DND-41 (cell line): ENCODE measurements around the gene RBM34.

Source experiments
- ATAC-seq: fragments of 200-7000 bp; cut with Tn5 transposase; 3 replicates; pipeline ENCODE4 v1.9.1; 2021; ENCODE audit warnings: low read depth; ENCODE audit not compliant: insufficient read depth
- DNase-seq: peaks from one replicate; pipeline ENCODE4 v3.0.0-alpha.2; 2020
- H2AFZ ChIP-seq: 2 replicates; pipeline ENCODE4 v1.6.0; 2012; ENCODE audit warnings: low read depth, low read length
- H3K27ac ChIP-seq: 2 replicates; pipeline ENCODE4 v1.5.1; 2012; ENCODE audit warnings: low read length, inconsistent platforms
- H3K27me3 ChIP-seq: fragments of 200-600 bp; sonication (generic); 2 replicates; pipeline ENCODE4 v1.6.0; 2012; ENCODE audit warnings: low read length, mild to moderate bottlenecking, inconsistent platforms; ENCODE audit not compliant: insufficient read depth, poor library complexity
- H3K36me3 ChIP-seq: 2 replicates; pipeline ENCODE4 v1.5.1; 2012; ENCODE audit warnings: low read length, inconsistent platforms; ENCODE audit not compliant: insufficient read depth
- H3K4me1 ChIP-seq: 2 replicates; pipeline ENCODE4 v1.5.1; 2012; ENCODE audit warnings: mild to moderate bottlenecking, low read length; ENCODE audit not compliant: insufficient read depth
- H3K4me2 ChIP-seq: 2 replicates; pipeline ENCODE4 v1.6.0; 2012; ENCODE audit warnings: mild to moderate bottlenecking, moderate library complexity, low read length, inconsistent platforms; ENCODE audit not compliant: insufficient read depth
- H3K4me3 ChIP-seq, 2 experiments: fragments of 200-600 bp in 1 of 2; shearing (Covaris generic) in 1 of 2; 2 replicates each; pipeline ENCODE4 v1.5.1; 2012 to 2016; ENCODE audit warnings: inconsistent platforms in 2 of 2, low read length in 2 of 2, mild to moderate bottlenecking in 2 of 2, low read depth in 1 of 2, moderate library complexity in 1 of 2
- H3K79me2 ChIP-seq: 2 replicates; pipeline ENCODE4 v1.6.0; 2012; ENCODE audit warnings: low read length, inconsistent platforms; ENCODE audit not compliant: insufficient read depth
- H3K9ac ChIP-seq: 2 replicates; pipeline ENCODE4 v1.6.0; 2012; ENCODE audit warnings: low read depth, mild to moderate bottlenecking, inconsistent platforms, low read length, moderate library complexity
- H3K9me3 ChIP-seq: 2 replicates; pipeline ENCODE4 v1.5.1; 2012; ENCODE audit warnings: low read length, moderate library complexity, mild to moderate bottlenecking, inconsistent platforms; ENCODE audit not compliant: insufficient read depth, severe bottlenecking
- H4K20me1 ChIP-seq: 2 replicates; pipeline ENCODE4 v1.6.0; 2012; ENCODE audit warnings: low read length; ENCODE audit not compliant: insufficient read depth
- CTCF ChIP-seq: IDR thresholded peaks from 2 replicates; pipeline ENCODE4 v1.5.1; 2012; ENCODE audit warnings: borderline replicate concordance, low read length, moderate library complexity, mild to moderate bottlenecking; ENCODE audit not compliant: poor library complexity, severe bottlenecking; ENCODE audit errors: extremely low read depth
- EZH2 ChIP-seq: IDR thresholded peaks from 3 replicates; pipeline ENCODE4 v1.6.1; 2012; ENCODE audit warnings: borderline replicate concordance, low read depth, mild to moderate bottlenecking, moderate library complexity, low read length, inconsistent platforms; ENCODE audit not compliant: severe bottlenecking

RBM34 gene

DNA sequence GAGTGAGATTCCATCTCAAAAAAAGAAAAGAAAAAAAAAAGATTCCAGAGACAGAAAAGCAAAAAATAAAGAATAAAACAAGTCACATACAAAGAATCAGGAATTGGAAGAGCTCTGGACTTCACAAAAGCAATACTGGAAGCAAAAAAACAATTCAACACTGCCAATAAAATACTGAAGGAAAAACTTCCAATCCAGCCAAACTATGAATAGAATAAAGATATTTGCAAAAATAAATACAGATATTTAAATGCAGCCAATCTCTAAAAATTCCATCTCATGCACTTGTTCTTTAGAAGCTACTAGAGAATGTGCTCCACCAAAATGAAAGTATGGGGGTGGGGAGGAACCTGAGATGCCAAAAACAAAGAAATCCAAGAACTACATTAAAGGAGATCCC, 29.4 kb upstream of the RBM34 start:
- no peak for DNase-seq
- ATAC-seq, result no peak
- H3K36me3 ChIP-seq, result peaks cover 70% of the 10 kb centered on the region
- H3K9me3 ChIP-seq, result no peaks in the 10 kb centered on the region
- no peaks in the 10 kb centered on the region for H3K4me1 ChIP-seq
- H3K4me3 ChIP-seq, result no peak overlapping the region
- peaks cover 11% of the 10 kb centered on the region; the same call in 1 of the 2 replicates for H3K79me2 ChIP-seq
- TF ChIP-seq CTCF (no peak), EZH2 (no peak)
- no peak overlapping the region for H3K4me2 ChIP-seq
- peaks cover 4% of the 10 kb centered on the region; the same call in 1 of the 2 replicates for H4K20me1 ChIP-seq
- no peak overlapping the region for H2AFZ ChIP-seq
- no peaks in the 10 kb centered on the region for H3K27me3 ChIP-seq
- H3K9ac ChIP-seq, result no peak overlapping the region
- H3K27ac ChIP-seq, result no peak overlapping the region

GRCh38 chr1:235187316-235187715, 26.3 kb upstream of the RBM34 start:
- Histone ChIP-seq H2AFZ (no peak overlapping the region), H3K9ac (no peak overlapping the region), H4K20me1 (peaks cover 4% of the 10 kb centered on the region; the same call in 1 of the 2 replicates), H3K4me3 (no peak overlapping the region), H3K27ac (no peak overlapping the region), H3K27me3 (no peaks in the 10 kb centered on the region), H3K4me2 (no peak overlapping the region), H3K4me1 (no peaks in the 10 kb centered on the region), H3K36me3 (peaks cover 70% of the 10 kb centered on the region), H3K79me2 (peaks cover 13% of the 10 kb centered on the region), H3K9me3 (no peaks in the 10 kb centered on the region)
- DNase-seq (no peak), ATAC-seq (no peak)
- no peak for TF ChIP-seq EZH2
- TF ChIP-seq CTCF, result no peak

- Histone ChIP-seq H3K9ac (no peak overlapping the region), H4K20me1 (no peaks in the 10 kb centered on the region), H3K4me3 (no peak overlapping the region), H3K27me3 (no peaks in the 10 kb centered on the region), H3K4me2 (no peak overlapping the region), H3K36me3 (peaks cover 76% of the 10 kb centered on the region), H3K79me2 (peaks cover 15% of the 10 kb centered on the region), H3K4me1 (no peaks in the 10 kb centered on the region), H3K27ac (no peak overlapping the region; the same call in 1 of the 2 replicates), H3K9me3 (no peaks in the 10 kb centered on the region), H2AFZ (no peak overlapping the region)
- no peak for TF ChIP-seq EZH2
- TF ChIP-seq CTCF, result no peak
- ATAC-seq (no peak; the same call in 2 of the 3 replicates), DNase-seq (no peak)
Measured at GRCh38 chr1:235181561-235182245, 20.7 kb upstream of the RBM34 start.
